Mucosa of descending colon (tissue), 3 donors: ENCODE measurements around the gene DPP8. TPM values are rescaled to one million over a fixed set of nuclear protein-coding genes. Genes with fewer than 3 reads are reported as not detected.

Experiments
- ATAC-seq: fragments of 200-7000 bp; cut with Tn5 transposase; one replicate; pipeline ENCODE4 v1.9.1; 2020; ENCODE audit warnings: mild to moderate bottlenecking, moderate library complexity
- DNase-seq, 3 donors: peaks; one replicate each; pipeline ENCODE4 v3.0.0-alpha.2; 2020
- H3K36me3 ChIP-seq: fragments of 200-600 bp; one replicate; pipeline ENCODE4 v1.8.0; 2021; ENCODE audit warnings: low read depth, mild to moderate bottlenecking
- H3K4me1 ChIP-seq: fragments of 200-600 bp; one replicate; pipeline ENCODE4 v1.8.0; 2021; ENCODE audit warnings: low read depth, mild to moderate bottlenecking
- H3K4me3 ChIP-seq: fragments of 200-600 bp; one replicate; pipeline ENCODE4 v1.8.0; 2021; ENCODE audit warnings: mild to moderate bottlenecking
- H3K9me3 ChIP-seq: fragments of 200-600 bp; one replicate; pipeline ENCODE4 v1.8.0; 2021; ENCODE audit warnings: mild to moderate bottlenecking
- CTCF ChIP-seq: fragments of 200-600 bp; IDR thresholded peaks from one replicate; pipeline ENCODE4 v1.8.0; 2022; ENCODE audit warnings: antibody characterized with exemption, mild to moderate bottlenecking
- intact Hi-C, 2 donors: fragments of 100-400 bp; cut with DNase I in 1 of 2; cut with micrococcal nuclease in 1 of 2; formaldehyde crosslinking; loops; one replicate each; pipeline versions ENCODE4 v1.11.0 to v1.11.1; 2022; cut with DNase I, micrococcal nuclease
- total RNA-seq, 3 donors: library from RNA; stranded (reverse); fragmentation: NEBNext Ultra II Directional in 2 of 3; extraction: Animal tissue kit (Norgen Biotek cat#: 25700) in 2 of 3; gene quantifications; one replicate each; pipeline versions ENCODE4 v1.2.1 to v1.2.4, GENCODE V29; 2021 to 2023
- donor health status: DM: no; HTN: no; CAD: no; lungs with moderate emphysema.
- donor health status: DM: no; HTN: no; CAD: no.
- donor health status: DM: no; HTN: yes; CAD: no.

Gene DPP8
- total RNA-seq, 3 donors from 2014 or later = 35.6 to 40.6 (median 35.8) TPM

DNA sequence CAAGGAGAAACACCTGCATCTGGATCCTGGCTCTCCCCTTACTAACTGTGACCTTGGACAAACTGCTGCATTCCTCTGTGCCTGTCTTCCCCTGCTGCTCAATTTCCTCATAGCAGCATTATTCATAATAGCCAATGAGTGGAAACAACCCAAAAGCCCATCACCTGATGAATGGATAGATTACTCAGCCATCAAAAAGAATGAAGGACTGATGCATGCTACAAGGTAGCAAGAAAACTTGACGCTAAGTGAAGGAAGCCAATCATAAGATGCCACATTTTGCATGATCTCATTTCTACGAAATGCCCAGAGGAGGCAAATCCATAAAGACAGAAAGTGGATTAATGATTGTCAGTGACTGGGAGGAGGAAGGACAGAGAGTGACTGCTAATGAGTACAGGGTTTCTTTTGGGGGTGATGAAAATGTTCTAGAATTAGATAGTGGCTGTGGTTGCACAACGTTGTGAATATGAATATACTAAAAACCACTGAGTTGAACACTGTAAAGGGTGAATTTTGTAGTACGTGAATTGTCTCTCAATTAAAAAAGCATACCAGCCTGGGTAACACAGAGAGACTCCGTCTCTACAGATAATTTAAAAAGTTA, 105.9 kb downstream of the DPP8 start:
- intact Hi-C loops = no loop called here
- Histone ChIP-seq H3K4me1 (no peaks in the 10 kb centered on the region), H3K9me3 (no peaks in the 10 kb centered on the region), H3K36me3 (no peaks in the 10 kb centered on the region), H3K4me3 (no peak overlapping the region)
- DNase-seq (no peak), ATAC-seq (no peak)
- TF ChIP-seq CTCF = no peak

- no peak for TF ChIP-seq CTCF
- no peak overlapping the region for H3K4me3 ChIP-seq
- no peak for ATAC-seq
- intact Hi-C loops = no loop called here
- H3K4me1 ChIP-seq = no peaks in the 10 kb centered on the region
- DNase-seq = no peak
- H3K36me3 ChIP-seq = no peaks in the 10 kb centered on the region
- H3K9me3 ChIP-seq = no peaks in the 10 kb centered on the region
Measured at GRCh38 chr15:65410972-65411371, 106.5 kb downstream of the DPP8 start.

DNA sequence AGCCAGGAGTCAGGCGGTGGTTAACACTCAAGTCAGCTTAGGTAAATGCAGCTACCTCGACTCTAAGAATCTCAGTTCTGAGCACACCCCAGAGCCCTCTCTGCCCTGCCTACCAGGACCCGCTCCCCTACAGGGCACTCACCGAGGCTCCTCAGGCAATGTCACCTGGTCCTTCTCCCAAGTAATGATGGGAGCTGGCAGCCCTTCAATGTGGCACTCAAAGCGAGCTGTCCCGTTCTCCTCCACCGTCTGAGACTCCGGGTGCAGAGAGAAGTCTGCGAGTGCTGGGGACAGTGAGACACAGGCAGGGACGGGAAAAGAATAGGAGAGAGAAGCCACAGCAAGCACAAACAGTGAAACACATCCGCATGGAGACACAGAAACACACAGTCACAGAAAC, 107.5 kb downstream of the DPP8 start:
- no peak for TF ChIP-seq CTCF
- Histone ChIP-seq H3K4me1 (no peaks in the 10 kb centered on the region), H3K9me3 (no peaks in the 10 kb centered on the region), H3K4me3 (no peak overlapping the region), H3K36me3 (no peaks in the 10 kb centered on the region)
- intact Hi-C loops = no loop called here
- DNase-seq (no peak), ATAC-seq (no peak)

DNA sequence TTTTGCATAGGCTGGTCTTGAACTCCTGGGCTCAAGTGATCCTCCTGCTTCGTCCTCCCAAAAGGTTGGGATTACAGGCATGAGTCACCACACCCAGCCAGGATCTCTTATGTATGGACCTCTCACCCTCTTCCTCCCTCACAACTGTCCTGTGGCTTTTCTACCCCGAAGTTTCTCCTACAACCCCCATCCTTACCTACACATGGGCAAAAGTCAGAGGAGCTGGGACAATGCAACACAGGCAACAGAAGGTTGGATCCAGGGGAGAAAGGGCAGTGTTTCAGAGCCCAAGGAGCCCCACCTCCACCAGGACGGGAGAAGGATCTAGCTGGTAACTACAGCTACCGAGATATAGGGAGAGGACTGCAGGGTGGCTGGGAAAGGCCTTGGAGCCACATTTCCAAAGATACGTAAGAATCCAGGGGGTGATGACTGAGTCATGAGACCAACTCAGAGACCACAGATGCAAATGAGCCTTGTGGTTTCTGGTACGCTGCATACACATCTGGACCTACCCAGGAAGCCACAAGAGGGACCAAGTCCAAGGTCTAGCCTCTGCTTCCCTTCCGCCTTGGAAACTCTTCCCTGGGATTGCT, 108.4 kb downstream of the DPP8 start:
- no peaks in the 10 kb centered on the region for H3K9me3 ChIP-seq
- H3K4me1 ChIP-seq = no peaks in the 10 kb centered on the region
- TF ChIP-seq CTCF = no peak
- peak; percentile 54 for ATAC-seq
- H3K36me3 ChIP-seq = no peaks in the 10 kb centered on the region
- DNase-seq = peak in 1 of 3 donors; percentile 12
- intact Hi-C loops = no loop called here
- no peak overlapping the region for H3K4me3 ChIP-seq

DNA sequence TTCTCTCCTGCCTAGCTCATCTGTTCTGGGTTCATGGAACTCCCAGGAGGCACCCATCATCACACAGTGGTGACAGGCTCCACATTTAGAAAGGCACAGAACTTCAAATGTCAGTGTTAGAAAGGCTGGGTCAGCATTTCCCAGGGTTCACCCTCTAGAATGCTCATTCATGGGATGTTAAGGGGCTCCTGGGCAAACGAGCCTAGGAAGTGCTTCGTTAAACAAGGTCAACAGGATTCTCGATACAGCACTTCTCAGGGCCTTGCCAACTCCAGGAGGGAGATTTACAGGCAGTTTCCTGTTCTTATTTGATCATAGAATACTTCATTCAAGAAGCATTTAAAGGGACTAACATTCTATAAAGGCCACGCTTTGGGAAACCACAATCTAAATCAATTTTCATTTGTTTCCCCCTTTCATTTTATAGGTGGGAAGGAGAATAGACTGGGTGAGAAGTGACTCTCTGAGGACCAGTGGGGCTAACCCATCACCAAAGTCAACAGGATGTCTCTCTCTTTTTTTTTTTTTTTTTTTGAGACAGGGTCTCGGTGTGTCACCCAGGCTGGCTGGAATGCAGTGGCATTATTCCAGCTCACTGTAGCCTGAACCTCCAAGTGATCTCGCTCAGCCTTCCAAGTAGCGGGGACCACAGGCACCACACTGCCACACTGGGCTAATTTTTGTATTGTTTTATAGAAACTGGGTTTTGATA, 109.0 kb downstream of the DPP8 start:
- TF ChIP-seq CTCF = no peak
- H3K4me1 ChIP-seq = no peaks in the 10 kb centered on the region
- no peak overlapping the region for H3K4me3 ChIP-seq
- ATAC-seq (no peak), DNase-seq (no peak)
- no peaks in the 10 kb centered on the region for H3K36me3 ChIP-seq
- no peaks in the 10 kb centered on the region for H3K9me3 ChIP-seq
- intact Hi-C loops = no loop called here
